Ovary (tissue), 3 donors: ENCODE results near the gene PSTPIP2.

Experiments used
- CTCF ChIP-seq, 3 donors: fragments of 450-650 bp in 2 of 3; fragments of 200-600 bp in 1 of 3; IDR thresholded peaks; one replicate each; pipeline versions ENCODE4 v1.5.1 to v1.8.0; 2016 to 2022; ENCODE audit warnings: antibody characterized with exemption in 3 of 3, mild to moderate bottlenecking in 1 of 3
- EP300 ChIP-seq: sonication (generic); formaldehyde crosslinking; IDR thresholded peaks from one replicate; pipeline ENCODE4 v1.6.1; 2017; ENCODE audit warnings: antibody characterized with exemption
- POLR2A ChIP-seq: fragments of 450-650 bp; IDR thresholded peaks from one replicate; pipeline ENCODE4 v1.6.1; 2017; ENCODE audit warnings: antibody characterized with exemption, mild to moderate bottlenecking, moderate library complexity
- donor health status: DM: no; HTN: no; CAD: no.

- TF ChIP-seq CTCF (IDR thresholded peaks at IDR 0.05) (no peak), EP300 (no peak), POLR2A (no peak)
Observed at GRCh38 chr18:46034230-46034629, 37.8 kb downstream of the PSTPIP2 start.
